Kidney epithelial cell (primary cell): ENCODE results near the gene PPA2. TPM values are rescaled to one million over a fixed set of nuclear protein-coding genes. Genes with fewer than 3 reads are reported as not detected.
"Not testable (repeated sequence)": the region's sequence is repeated elsewhere in the genome, so short reads cannot be mapped to it uniquely, and the experiment has no call there.

Source experiments
- DNase-seq: peaks from one replicate; pipeline ENCODE4 v3.0.0-alpha.2; 2010; ENCODE audit warnings: low read depth
- H3K27me3 ChIP-seq: 2 replicates; pipeline ENCODE4 v1.6.0; 2011; ENCODE audit warnings: low read length; ENCODE audit not compliant: control insufficient read depth, insufficient read depth
- H3K36me3 ChIP-seq: 2 replicates; pipeline ENCODE4 v1.5.1; 2011; ENCODE audit warnings: low read length; ENCODE audit not compliant: control insufficient read depth, insufficient read depth
- H3K4me3 ChIP-seq: 2 replicates; pipeline ENCODE4 v1.5.1; 2011; ENCODE audit warnings: low read depth, mild to moderate bottlenecking, control low read depth, low read length
- total RNA-seq: library from RNA; depleted of rRNA; stranded (reverse); fragments of >200 nt; gene quantifications from 2 replicates; pipeline ENCODE4 v1.2.3, GENCODE V29; 2015
- TF ChIP-seq, protein P1 (sequence below): IDR thresholded peaks from 2 replicates; pipeline ENCODE4 v1.5.1; 2011; ENCODE audit warnings: mild to moderate bottlenecking, moderate library complexity, low read length, control low read depth, inconsistent platforms; ENCODE audit not compliant: insufficient read depth, poor library complexity, severe bottlenecking

The PPA2 gene
- total RNA-seq, 1 donor from 2014 or later, result 96.3 TPM

DNA sequence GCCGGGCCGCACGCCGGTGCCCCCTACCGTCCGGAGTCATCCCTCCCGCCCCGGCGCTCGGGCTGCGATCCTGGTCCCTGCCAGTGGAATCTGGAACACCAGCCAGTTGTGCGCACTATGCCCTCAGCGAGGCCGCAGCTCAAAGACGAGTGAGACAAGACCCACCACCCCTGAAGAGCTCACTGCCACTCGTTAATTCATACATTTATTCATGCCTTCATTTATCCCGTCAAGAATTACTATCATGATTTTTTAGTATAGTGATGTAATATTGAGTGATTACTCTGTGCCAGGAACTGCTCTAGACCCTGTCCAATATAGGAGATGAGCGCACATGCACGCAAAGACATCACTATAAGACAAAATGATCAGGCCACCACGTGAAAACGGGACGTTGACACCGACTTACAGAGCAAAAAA is 247 bp upstream of the PPA2 start:
- no peaks in the 10 kb centered on the region for H3K36me3 ChIP-seq
- H3K27me3 ChIP-seq, result no peaks in the 10 kb centered on the region
- peak overlapping the region; percentile 70 for H3K4me3 ChIP-seq
- no peak for DNase-seq
- TF ChIP-seq, protein P1, sequence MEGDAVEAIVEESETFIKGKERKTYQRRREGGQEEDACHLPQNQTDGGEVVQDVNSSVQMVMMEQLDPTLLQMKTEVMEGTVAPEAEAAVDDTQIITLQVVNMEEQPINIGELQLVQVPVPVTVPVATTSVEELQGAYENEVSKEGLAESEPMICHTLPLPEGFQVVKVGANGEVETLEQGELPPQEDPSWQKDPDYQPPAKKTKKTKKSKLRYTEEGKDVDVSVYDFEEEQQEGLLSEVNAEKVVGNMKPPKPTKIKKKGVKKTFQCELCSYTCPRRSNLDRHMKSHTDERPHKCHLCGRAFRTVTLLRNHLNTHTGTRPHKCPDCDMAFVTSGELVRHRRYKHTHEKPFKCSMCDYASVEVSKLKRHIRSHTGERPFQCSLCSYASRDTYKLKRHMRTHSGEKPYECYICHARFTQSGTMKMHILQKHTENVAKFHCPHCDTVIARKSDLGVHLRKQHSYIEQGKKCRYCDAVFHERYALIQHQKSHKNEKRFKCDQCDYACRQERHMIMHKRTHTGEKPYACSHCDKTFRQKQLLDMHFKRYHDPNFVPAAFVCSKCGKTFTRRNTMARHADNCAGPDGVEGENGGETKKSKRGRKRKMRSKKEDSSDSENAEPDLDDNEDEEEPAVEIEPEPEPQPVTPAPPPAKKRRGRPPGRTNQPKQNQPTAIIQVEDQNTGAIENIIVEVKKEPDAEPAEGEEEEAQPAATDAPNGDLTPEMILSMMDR, result peak; percentile 85

DNA sequence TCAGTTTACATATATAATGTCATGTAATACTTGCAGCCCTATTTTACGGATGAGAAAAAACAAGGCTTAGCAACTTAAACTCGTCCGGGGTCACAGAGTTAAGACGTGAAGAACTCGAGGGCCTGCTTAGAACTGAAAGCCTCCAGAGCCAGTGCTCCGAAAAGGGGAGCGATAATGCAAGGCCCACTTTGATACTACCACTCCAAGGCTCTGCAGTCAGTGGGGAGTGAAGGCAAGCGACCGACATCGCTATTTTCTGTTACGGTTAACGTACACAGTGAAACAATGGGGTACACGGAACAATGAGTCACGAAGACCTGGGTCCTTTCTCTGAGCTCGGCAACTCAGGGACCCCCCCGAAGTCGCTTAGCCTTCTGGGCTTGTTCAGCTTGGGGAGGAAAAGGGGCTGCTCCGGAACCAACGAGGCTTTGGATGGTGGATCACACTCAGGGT is 965 bp downstream of the PPA2 start:
- TF ChIP-seq, protein P1, result no peak
- DNase-seq, result no peak
- Histone ChIP-seq H3K4me3 (peak overlapping the region; percentile 70), H3K36me3 (no peaks in the 10 kb centered on the region), H3K27me3 (no peaks in the 10 kb centered on the region)

DNA sequence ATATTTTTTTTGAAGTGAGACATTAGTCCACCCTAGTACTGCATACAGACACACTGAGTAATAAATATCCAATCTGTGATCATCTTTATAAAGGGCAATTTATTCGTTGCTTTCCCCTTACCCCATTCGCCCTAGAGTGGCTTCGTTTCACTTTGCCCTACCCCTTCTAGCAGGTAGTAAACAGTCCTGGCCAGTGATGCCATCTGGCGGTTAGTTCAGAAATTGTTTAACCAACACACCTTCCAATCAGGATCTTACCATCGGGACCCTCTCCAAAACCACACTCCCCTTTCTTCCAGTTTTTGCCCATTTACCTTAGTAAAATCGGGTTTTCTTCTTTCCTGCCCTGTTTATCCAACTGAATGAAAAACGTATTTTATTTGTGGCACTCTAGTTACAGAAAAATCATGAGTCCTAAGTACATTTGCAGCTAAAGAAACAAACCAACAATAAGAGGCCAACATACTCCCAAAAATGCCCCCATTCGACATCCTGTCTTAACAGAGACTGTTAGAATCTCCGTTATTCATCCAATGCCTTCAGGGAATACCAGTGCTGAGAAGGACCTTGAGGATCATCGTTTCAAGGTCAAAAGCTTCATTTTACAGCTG is 2.2 kb downstream of the PPA2 start:
- peak overlapping the region; percentile 2 for H3K4me3 ChIP-seq
- TF ChIP-seq, protein P1, result peak; percentile 73
- no peaks in the 10 kb centered on the region for H3K27me3 ChIP-seq
- peak; percentile 37 for DNase-seq
- H3K36me3 ChIP-seq, result peaks cover under 1% of the 10 kb centered on the region

DNA sequence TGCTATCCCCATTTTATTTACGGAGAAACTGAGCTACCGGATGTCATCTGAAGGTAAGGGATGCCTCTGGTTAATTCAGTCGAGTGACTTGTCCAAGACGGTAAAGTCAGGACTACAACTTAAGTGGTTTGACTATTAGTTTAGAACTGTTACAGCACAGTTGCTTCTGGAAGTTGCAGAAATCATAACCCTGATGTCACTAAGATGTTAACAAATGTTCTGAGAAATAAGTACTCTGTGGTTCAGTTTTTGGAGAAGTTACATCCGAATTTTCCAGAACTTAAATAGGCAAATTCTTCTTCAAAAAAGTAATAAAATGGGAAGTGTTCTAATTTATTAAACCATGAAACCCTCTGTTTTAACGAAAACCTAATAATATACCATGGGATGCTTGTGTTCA is 3.1 kb downstream of the PPA2 start:
- Histone ChIP-seq H3K27me3 (no peaks in the 10 kb centered on the region), H3K4me3 (no peak overlapping the region), H3K36me3 (peaks cover 1% of the 10 kb centered on the region)
- no peak for DNase-seq
- TF ChIP-seq, protein P1, result no peak

DNA sequence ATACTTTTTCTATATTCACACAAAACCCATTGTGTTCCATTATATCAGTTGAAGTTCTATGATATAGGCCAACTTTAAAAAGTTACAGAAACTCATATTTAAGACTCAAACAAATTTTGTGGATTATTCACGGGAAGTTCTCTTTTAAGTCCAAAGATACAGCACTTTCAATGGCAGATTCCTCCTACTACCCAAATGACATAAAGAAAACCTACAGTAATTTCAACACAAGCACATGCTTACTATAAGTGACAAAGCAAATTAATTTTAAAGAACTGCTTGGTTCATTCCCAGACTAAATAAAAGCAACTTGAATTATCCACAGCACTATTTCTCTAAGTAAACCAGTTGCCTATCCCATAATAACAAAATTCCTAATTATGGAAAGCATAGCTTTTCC is 4.1 kb downstream of the PPA2 start:
- Histone ChIP-seq H3K4me3 (no peak overlapping the region), H3K36me3 (peaks cover 1% of the 10 kb centered on the region), H3K27me3 (no peaks in the 10 kb centered on the region)
- TF ChIP-seq, protein P1, result no peak
- DNase-seq, result no peak

DNA sequence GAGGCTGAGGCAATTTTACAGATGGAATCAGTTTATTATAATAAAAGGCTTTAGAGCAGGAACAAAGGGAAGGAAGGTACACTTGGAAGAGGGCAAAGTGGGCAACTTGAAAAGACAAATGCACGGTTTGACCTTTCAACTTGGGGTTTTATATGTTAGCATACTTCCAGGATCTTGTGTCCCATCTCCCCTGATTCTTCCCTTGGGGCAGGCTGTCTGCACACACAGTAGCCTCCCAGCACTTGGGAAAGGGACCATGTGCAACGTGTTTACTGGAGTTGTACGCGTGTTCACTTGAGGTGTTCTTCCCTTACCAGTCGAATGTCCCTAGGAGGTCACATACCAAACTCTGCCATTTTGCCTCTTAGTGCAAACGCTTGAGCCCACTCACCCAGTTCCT is 7.3 kb downstream of the PPA2 start:
- TF ChIP-seq, protein P1, result no peak
- H3K27me3 ChIP-seq, result no peaks in the 10 kb centered on the region
- H3K36me3 ChIP-seq, result peaks cover 1% of the 10 kb centered on the region
- H3K4me3 ChIP-seq, result no peak overlapping the region
- no peak for DNase-seq

DNA sequence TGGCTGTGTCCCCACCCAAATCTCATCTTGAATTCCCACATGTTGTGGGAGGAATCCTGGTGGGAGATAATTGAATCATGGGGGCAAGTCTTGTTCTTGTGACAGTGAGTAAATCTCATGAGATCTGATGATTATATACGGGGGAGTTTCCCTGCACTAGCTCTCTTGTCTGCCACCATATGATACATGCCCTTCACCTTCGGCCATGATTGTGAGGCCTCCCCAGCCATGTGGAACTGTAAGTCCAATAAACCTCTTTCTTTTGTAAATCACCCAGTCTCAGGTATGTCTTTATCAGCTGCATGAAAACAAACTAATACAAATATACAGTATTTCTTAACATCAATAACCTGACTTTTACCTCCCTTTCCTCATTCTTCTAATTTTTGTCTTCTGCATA is 9.3 kb downstream of the PPA2 start:
- H3K4me3 ChIP-seq, DNase-seq, H3K36me3 ChIP-seq, H3K27me3 ChIP-seq: not testable (repeated sequence)
